Kidney epithelial cell (primary cell): ENCODE data around the gene C10orf105. TPM values are rescaled to one million over a fixed set of nuclear protein-coding genes. Genes with fewer than 3 reads are reported as not detected.

Experiments
- DNase-seq: peaks from one replicate; pipeline ENCODE4 v3.0.0-alpha.2; 2010; ENCODE audit warnings: low read depth
- H3K27me3 ChIP-seq: 2 replicates; pipeline ENCODE4 v1.6.0; 2011; ENCODE audit warnings: low read length; ENCODE audit not compliant: control insufficient read depth, insufficient read depth
- H3K36me3 ChIP-seq: 2 replicates; pipeline ENCODE4 v1.5.1; 2011; ENCODE audit warnings: low read length; ENCODE audit not compliant: control insufficient read depth, insufficient read depth
- H3K4me3 ChIP-seq: 2 replicates; pipeline ENCODE4 v1.5.1; 2011; ENCODE audit warnings: low read depth, mild to moderate bottlenecking, control low read depth, low read length
- total RNA-seq: library from RNA; depleted of rRNA; stranded (reverse); fragments of >200 nt; gene quantifications from 2 replicates; pipeline ENCODE4 v1.2.3, GENCODE V29; 2015
- TF ChIP-seq, protein P1 (sequence below): IDR thresholded peaks from 2 replicates; pipeline ENCODE4 v1.5.1; 2011; ENCODE audit warnings: mild to moderate bottlenecking, moderate library complexity, low read length, control low read depth, inconsistent platforms; ENCODE audit not compliant: insufficient read depth, poor library complexity, severe bottlenecking

C10orf105 gene
- total RNA-seq, 1 donor from 2014 or later: not detected

DNA sequence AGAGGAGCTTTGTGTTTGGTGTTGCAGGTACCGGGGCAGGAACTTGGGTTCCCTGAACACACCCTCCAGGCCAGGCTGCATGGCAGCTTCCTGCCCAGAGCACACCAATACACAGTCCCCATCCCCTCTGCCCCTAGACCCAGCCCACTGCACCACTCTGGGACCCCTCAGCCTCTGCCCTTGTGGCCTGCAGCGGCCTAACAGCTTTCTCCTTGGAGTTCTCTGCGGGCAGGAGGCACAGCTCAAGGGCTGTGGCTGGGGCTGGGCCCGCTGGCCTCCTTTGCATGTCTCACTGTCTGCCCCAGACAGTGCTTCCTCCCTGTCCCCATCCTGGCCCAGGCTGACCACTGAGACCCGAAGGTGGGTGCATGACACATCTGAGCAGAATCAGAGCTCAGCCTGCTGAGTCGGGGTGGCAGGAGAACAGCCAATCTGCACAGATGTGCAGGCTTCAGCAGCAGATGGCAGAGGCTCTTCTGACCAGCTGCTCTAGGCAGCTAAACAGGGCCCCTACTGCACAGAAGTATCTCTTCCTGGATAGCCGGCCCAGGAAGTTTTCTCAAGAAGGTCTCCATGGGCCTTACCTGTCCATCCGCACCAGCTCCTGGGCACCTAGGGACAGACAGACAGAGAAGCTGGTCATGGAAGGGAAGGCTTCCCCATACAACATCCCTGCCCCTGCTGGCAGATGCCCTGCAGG is 33.0 kb upstream of the C10orf105 start:
- no peaks in the 10 kb centered on the region for H3K27me3 ChIP-seq
- TF ChIP-seq, protein P1, sequence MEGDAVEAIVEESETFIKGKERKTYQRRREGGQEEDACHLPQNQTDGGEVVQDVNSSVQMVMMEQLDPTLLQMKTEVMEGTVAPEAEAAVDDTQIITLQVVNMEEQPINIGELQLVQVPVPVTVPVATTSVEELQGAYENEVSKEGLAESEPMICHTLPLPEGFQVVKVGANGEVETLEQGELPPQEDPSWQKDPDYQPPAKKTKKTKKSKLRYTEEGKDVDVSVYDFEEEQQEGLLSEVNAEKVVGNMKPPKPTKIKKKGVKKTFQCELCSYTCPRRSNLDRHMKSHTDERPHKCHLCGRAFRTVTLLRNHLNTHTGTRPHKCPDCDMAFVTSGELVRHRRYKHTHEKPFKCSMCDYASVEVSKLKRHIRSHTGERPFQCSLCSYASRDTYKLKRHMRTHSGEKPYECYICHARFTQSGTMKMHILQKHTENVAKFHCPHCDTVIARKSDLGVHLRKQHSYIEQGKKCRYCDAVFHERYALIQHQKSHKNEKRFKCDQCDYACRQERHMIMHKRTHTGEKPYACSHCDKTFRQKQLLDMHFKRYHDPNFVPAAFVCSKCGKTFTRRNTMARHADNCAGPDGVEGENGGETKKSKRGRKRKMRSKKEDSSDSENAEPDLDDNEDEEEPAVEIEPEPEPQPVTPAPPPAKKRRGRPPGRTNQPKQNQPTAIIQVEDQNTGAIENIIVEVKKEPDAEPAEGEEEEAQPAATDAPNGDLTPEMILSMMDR: no peak
- no peak overlapping the region for H3K4me3 ChIP-seq
- no peak for DNase-seq
- H3K36me3 ChIP-seq: no peaks in the 10 kb centered on the region

DNA sequence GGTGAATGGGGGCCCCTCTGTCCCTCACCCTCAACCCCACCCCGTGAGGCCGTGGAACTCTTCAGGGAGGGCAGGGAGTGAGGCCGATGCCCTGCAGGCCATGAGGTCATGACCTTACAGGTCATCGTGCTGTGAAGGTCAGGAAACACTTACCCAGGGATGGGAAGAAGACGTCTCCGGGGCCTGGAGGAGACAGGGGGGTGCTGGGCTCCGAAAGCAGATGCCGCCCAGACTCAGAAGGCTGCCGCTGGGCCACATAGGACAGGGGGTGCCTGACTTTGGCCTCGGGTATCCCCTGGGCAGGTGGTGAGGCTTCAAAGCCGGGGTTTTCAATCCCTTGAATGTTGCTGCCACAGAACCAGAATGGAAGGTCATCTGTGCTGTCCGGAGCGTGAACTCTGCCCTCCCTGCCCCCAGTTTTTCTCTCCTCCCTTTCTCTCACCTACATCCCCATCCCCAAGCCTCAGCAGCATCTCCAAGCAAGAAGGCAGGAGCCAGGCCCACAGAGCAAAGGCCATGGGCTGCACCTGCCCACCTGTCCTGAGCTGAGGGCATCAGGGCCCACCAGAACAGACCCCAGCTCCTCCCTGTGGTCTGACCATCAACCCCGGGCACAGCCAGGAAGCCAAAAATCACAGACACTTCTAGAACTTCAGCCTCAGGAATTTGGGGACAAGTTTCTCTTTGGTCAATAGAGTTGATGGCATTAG is 32.1 kb upstream of the C10orf105 start:
- H3K36me3 ChIP-seq: no peaks in the 10 kb centered on the region
- H3K27me3 ChIP-seq: no peaks in the 10 kb centered on the region
- no peak for DNase-seq
- no peak overlapping the region for H3K4me3 ChIP-seq
- TF ChIP-seq, protein P1: no peak

DNA sequence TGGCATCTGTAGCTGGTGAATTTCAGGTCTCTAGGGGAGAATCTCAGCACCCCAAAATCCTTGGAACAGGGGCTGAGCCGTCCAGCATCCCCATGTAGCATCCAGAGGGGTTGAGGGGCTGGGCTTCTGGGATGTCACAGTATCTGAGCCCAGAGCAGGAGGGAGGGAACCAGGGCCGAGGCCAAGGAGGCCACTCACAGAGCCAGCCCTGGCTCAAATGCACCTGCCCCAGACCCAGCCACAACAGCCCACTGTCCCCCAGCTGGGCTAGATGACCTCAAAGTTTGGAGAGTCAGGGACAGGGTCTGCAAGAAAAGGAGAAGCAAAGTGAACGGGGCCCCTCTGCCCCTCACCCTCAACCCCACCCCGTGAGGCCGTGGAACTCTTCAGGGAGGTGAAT is 31.4 kb upstream of the C10orf105 start:
- no peak for DNase-seq
- TF ChIP-seq, protein P1: no peak
- Histone ChIP-seq H3K4me3 (no peak overlapping the region), H3K36me3 (no peaks in the 10 kb centered on the region), H3K27me3 (no peaks in the 10 kb centered on the region)

DNA sequence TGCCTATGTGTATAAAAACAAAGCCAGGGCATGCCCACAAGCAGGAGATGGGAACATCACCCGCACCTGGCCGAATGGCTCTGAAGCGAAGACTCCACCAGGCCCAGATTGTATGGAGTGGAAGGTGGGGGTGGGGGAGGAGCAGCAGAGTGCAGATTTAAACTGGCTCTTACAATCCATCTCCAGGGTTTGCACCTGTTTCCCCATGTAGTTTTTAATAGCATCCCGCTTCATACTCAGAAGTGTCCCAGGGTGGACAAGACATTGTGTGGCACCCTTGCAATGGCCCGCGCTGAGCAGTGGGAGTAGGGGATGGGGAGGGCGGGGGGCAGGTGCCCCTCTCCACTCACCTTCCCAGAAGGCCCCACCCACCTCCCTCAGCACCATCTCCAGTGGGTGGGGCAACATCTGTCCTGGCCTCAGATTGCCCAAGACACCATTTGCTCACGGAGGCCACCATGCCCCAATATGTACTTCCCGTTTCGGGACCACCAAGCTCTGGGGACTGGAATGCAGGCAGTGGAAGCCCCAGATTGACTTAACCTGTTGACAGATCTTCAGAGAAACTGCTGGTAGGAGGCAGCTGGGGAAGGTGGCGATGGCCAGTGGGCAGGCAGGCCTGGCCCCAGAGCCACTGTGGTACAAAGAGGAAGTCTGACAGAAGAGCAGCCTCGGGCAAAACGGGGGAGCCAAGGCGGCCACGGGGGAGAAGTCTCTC is 30.7 kb upstream of the C10orf105 start:
- no peak for DNase-seq
- Histone ChIP-seq H3K27me3 (no peaks in the 10 kb centered on the region), H3K36me3 (no peaks in the 10 kb centered on the region), H3K4me3 (no peak overlapping the region)
- TF ChIP-seq, protein P1: no peak

DNA sequence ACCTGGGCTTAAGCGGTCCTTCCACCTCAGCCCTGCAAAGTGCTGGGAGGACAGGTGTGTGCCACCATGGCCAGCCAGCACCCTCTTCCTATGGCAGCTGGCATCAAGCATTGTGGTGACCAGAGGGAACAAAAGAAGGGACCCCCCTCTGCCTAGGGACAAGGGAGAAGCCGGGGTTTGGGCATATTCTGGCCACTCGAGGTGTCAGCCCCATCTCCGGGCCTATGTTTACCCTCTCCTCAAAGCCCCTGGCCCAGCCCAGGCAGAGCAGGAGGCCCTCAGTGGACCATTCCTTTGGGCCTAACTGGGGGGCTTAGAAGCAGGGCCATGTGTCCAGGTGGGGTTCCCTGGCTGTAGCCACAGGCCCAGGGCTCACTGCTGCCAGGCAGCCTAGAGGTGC is 29.8 kb upstream of the C10orf105 start:
- TF ChIP-seq, protein P1: no peak
- no peaks in the 10 kb centered on the region for H3K36me3 ChIP-seq
- H3K27me3 ChIP-seq: no peaks in the 10 kb centered on the region
- DNase-seq: no peak
- H3K4me3 ChIP-seq: no peak overlapping the region
